Esophagus mucosa (tissue), 1 donor: ENCODE measurements around the gene COPZ1. TPM values are rescaled to one million over a fixed set of nuclear protein-coding genes. Genes with fewer than 3 reads are reported as not detected.

Experiments
- ATAC-seq: fragments of 200-7000 bp; cut with Tn5 transposase; one replicate; pipeline ENCODE4 v1.9.1; 2020
- total RNA-seq: library from RNA; stranded (reverse); gene quantifications from one replicate; pipeline ENCODE4 v1.2.4, GENCODE V29; 2023
- donor health status: DM: yes; HTN: yes; CAD: no.

The COPZ1 gene
- total RNA-seq, 1 donor from 2014 or later: 111 TPM

GRCh38 chr12:54359762-54360351 is 34.9 kb downstream of the COPZ1 start:
- ATAC-seq: no peak

- ATAC-seq: peak; percentile 34
These were observed 36.0 kb downstream of the COPZ1 start for GRCh38 chr12:54360717-54361456.

GRCh38 chr12:54363047-54363446 is 38.1 kb downstream of the COPZ1 start:
- ATAC-seq: no peak

- no peak for ATAC-seq
These were observed 38.7 kb downstream of the COPZ1 start for GRCh38 chr12:54363618-54364017.

GRCh38 chr12:54364413-54364812 is 39.5 kb downstream of the COPZ1 start, which contains the start of gene GPR84:
Gene GPR84, minus strand, starts transcription at chr12:54364486. Its CDS starts 635 bp downstream, at chr12:54363851.
- no peak for ATAC-seq

GRCh38 chr12:54368025-54368708 is 43.2 kb downstream of the COPZ1 start:
- no peak for ATAC-seq

- peak; percentile 74 for ATAC-seq
These were observed 44.0 kb downstream of the COPZ1 start for GRCh38 chr12:54368709-54369596.

GRCh38 chr12:54369597-54370131 is 44.7 kb downstream of the COPZ1 start:
- ATAC-seq: peak; percentile 1

- ATAC-seq: peak; percentile 51
These were observed 45.3 kb downstream of the COPZ1 start for GRCh38 chr12:54370171-54370730.

- no peak for ATAC-seq
These were observed 46.6 kb downstream of the COPZ1 start for GRCh38 chr12:54371328-54372112.

- no peak for ATAC-seq
These were observed 47.3 kb downstream of the COPZ1 start for GRCh38 chr12:54372113-54372806.

GRCh38 chr12:54373649-54374561 is 49.0 kb downstream of the COPZ1 start:
- peak; percentile 68 for ATAC-seq

- ATAC-seq: no peak
These were observed 49.8 kb downstream of the COPZ1 start for GRCh38 chr12:54374562-54375258.

- ATAC-seq: no peak
These were observed 50.3 kb downstream of the COPZ1 start for GRCh38 chr12:54375259-54375579.

GRCh38 chr12:54376596-54376995 is 51.7 kb downstream of the COPZ1 start:
- ATAC-seq: no peak

- ATAC-seq: no peak
These were observed 52.1 kb downstream of the COPZ1 start for GRCh38 chr12:54377007-54377406.

- no peak for ATAC-seq
These were observed 53.0 kb downstream of the COPZ1 start for GRCh38 chr12:54377797-54378515.

GRCh38 chr12:54378796-54379397 is 54.0 kb downstream of the COPZ1 start:
- ATAC-seq: peak; percentile 26
